ENCODE data around the gene ACAN.

The ACAN gene

DNA sequence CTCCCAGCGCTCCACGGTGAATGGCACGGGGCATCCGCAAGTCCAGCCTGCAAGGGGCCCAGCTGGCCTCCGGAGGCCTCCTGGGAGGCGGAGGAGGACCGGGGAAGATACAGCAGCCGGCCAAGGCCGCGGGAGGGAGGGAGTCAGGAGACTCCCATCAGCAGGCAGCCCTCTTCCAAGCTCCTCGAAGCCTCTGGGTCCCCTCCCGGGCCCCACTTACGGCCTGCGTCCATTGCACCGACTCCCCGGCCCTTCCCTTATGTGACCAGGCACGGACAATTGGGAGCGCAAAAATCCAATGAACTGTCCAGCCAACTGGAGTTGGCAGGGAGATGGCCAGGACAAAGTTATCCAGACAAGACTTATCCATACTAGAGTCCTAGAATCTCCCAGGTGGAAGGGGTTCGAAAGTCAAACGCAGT lies 109.3 kb downstream of the ACAN start:
- TF ChIP-seq, protein P1, sequence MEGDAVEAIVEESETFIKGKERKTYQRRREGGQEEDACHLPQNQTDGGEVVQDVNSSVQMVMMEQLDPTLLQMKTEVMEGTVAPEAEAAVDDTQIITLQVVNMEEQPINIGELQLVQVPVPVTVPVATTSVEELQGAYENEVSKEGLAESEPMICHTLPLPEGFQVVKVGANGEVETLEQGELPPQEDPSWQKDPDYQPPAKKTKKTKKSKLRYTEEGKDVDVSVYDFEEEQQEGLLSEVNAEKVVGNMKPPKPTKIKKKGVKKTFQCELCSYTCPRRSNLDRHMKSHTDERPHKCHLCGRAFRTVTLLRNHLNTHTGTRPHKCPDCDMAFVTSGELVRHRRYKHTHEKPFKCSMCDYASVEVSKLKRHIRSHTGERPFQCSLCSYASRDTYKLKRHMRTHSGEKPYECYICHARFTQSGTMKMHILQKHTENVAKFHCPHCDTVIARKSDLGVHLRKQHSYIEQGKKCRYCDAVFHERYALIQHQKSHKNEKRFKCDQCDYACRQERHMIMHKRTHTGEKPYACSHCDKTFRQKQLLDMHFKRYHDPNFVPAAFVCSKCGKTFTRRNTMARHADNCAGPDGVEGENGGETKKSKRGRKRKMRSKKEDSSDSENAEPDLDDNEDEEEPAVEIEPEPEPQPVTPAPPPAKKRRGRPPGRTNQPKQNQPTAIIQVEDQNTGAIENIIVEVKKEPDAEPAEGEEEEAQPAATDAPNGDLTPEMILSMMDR (IDR thresholded peaks at IDR 0.05; ENCODE audit: insufficient read depth, low read length, poor library complexity, severe bottlenecking), result no peak
- DNase-seq (ENCODE audit: extremely low read depth, insufficient read length), result no peak
- Histone ChIP-seq H3K36me3 (ENCODE audit: control insufficient read depth, insufficient read depth, low read length) (no peaks in the 10 kb centered on the region), H3K4me3 (replicated peaks; ENCODE audit: low read depth, low read length) (peak overlapping the region; percentile 61), H3K27me3 (replicated peaks; ENCODE audit: control insufficient read depth, insufficient read depth, low read length) (no peaks in the 10 kb centered on the region; the same call in 1 of the 2 replicates)

DNA sequence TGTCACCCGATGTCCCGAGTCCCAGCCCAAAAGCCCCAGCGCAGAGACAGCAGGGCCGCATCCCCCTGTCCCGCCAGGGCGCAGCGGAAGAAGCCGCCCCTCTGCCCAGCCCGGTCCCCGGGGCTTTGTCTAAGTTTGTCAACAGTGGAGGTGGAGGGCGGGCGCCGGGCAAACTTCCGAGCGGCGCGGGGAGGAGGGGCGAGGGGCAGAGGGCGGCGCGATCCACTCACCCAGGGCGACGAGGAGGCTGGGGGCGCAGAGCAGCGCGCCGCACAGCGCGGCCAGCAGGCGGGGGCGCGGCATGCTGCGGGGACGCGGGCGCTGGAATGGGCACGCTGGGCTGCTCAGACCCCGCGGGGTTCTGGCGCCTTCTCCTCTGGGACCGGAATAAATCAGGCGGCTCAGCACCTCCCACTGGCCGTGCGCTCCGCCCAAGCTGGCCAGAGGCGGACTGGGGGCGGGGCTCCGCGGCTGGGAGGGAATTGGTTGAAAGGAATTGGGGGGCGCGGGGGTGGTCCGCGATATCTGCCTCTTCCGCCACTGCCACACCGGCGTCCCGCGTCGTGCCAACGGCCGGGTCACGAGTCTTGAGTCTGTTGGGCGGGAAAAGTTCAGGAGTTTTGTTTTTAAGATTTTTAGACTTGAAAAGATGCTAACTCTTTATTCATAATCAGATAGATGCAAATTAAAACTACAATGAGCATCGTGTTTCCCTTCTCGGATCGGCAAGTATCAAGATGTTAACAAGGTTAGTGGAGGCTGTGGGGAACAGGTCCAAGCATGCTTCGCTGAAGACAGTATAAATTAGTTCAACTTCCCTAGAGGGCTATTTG lies 110.0 kb downstream of the ACAN start, which contains the start of gene MFGE8:
Gene MFGE8 (minus strand): TSS at position 363 of the 833 bp plus-strand sequence. CDS start 60 bp downstream, at position 303.
- peak; percentile 55 for DNase-seq (ENCODE audit: extremely low read depth, insufficient read length)
- no peaks in the 10 kb centered on the region for H3K36me3 ChIP-seq (ENCODE audit: control insufficient read depth, insufficient read depth, low read length)
- TF ChIP-seq, protein P1 (IDR thresholded peaks at IDR 0.05; ENCODE audit: insufficient read depth, low read length, poor library complexity, severe bottlenecking), result no peak
- H3K27me3 ChIP-seq (replicated peaks; ENCODE audit: control insufficient read depth, insufficient read depth, low read length), result no peaks in the 10 kb centered on the region; the same call in 1 of the 2 replicates
- peak within 1 kb of the TSS; percentile 61 for H3K4me3 ChIP-seq (replicated peaks; ENCODE audit: low read depth, low read length)

DNA sequence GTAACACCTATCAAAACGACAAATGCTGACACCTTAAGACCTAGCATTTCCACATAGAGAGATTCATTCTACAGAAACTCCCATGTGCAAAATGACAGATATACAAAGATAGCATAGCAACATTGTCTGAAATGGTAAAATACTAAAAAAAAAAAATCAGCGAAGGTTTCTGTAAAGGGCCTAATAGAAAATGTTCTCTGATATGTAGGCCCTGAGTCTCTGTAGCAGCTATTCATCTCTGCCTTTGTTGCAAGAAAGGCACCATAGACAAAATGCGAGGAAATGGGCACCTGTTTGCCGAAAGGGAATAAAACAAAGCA lies 110.6 kb downstream of the ACAN start:
- TF ChIP-seq, protein P1 (IDR thresholded peaks at IDR 0.05; ENCODE audit: insufficient read depth, low read length, poor library complexity, severe bottlenecking), result no peak
- Histone ChIP-seq H3K4me3 (replicated peaks; ENCODE audit: low read depth, low read length) (no peak overlapping the region), H3K36me3 (ENCODE audit: control insufficient read depth, insufficient read depth, low read length) (no peaks in the 10 kb centered on the region), H3K27me3 (replicated peaks; ENCODE audit: control insufficient read depth, insufficient read depth, low read length) (no peaks in the 10 kb centered on the region; the same call in 1 of the 2 replicates)
- DNase-seq (ENCODE audit: extremely low read depth, insufficient read length), result no peak

DNA sequence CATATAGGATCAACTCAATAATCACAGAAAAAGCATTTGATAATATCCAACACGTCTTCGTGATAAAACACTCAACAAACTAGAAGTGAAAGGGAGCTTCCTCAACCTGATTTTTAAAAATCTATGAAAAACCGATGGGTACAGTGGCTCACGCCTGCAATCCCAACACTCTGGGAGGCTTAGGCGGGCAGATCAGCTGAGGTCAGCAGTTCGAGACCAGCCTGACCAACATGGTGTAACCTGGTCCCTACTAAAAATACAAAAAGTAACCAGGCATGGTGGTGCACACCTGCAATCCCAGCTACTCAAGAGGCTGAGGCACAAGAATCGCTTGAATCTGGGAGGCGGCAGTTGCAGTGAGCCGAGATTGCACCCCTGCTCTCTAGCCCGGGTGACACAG lies 112.1 kb downstream of the ACAN start:
- H3K4me3 ChIP-seq (replicated peaks; ENCODE audit: low read depth, low read length), result no peak overlapping the region
- no peaks in the 10 kb centered on the region for H3K36me3 ChIP-seq (ENCODE audit: control insufficient read depth, insufficient read depth, low read length)
- TF ChIP-seq, protein P1 (IDR thresholded peaks at IDR 0.05; ENCODE audit: insufficient read depth, low read length, poor library complexity, severe bottlenecking), result no peak
- no peak for DNase-seq (ENCODE audit: extremely low read depth, insufficient read length)
- H3K27me3 ChIP-seq (replicated peaks; ENCODE audit: control insufficient read depth, insufficient read depth, low read length), result no peaks in the 10 kb centered on the region; the same call in 1 of the 2 replicates

DNA sequence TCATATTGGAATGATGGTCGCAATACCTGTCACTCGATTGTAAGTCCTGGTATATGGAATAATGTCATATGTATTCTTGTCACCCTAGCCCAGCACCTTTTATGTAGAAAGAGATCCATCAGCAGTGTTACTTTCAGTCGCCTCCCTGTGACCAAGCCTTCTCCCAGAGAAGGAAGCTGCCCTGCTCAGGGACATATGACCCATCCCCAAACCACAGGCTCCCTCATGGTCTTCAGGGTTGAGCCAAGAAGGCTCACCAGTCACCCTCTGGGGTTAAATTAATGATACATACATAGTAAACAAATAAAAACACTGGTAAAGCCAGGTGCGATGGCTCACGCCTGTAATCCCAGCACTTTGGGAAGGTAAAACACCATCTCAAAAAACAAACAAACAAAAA lies 114.5 kb downstream of the ACAN start:
- H3K27me3 ChIP-seq (replicated peaks; ENCODE audit: control insufficient read depth, insufficient read depth, low read length), result no peaks in the 10 kb centered on the region

More for the DNA sequence above, 114.5 kb downstream of the ACAN start:
- TF ChIP-seq, protein P1 (IDR thresholded peaks at IDR 0.05; ENCODE audit: insufficient read depth, low read length, poor library complexity, severe bottlenecking), result no peak
- Histone ChIP-seq H3K36me3 (ENCODE audit: control insufficient read depth, insufficient read depth, low read length) (no peaks in the 10 kb centered on the region), H3K4me3 (replicated peaks; ENCODE audit: low read depth, low read length) (no peak overlapping the region)
- DNase-seq (ENCODE audit: extremely low read depth, insufficient read length), result no peak

All from GM06990 (cell line).